Esophagus muscularis mucosa (tissue), 4 donors: ENCODE results near the gene FBXW5.

ENCODE experiments used
- EP300 ChIP-seq: sonication (generic); formaldehyde crosslinking; IDR thresholded peaks from one replicate; pipeline ENCODE4 v1.6.1; 2017; ENCODE audit warnings: antibody characterized with exemption
- POLR2AphosphoS5 ChIP-seq, 2 donors: sonication (generic); formaldehyde crosslinking; IDR thresholded peaks; one replicate each; pipeline ENCODE4 v1.6.1; 2017; ENCODE audit warnings: antibody characterized with exemption in 2 of 2
- TF ChIP-seq, protein P1 (sequence below), 3 experiments: fragments of 200-600 bp in 2 of 3; fragments of 450-650 bp in 1 of 3; sonication (generic) in 2 of 3; IDR thresholded peaks; one replicate each; pipeline ENCODE4 v1.5.1; 2017 to 2019; ENCODE audit warnings: antibody characterized with exemption in 3 of 3, mild to moderate bottlenecking in 2 of 3, moderate library complexity in 1 of 3

DNA sequence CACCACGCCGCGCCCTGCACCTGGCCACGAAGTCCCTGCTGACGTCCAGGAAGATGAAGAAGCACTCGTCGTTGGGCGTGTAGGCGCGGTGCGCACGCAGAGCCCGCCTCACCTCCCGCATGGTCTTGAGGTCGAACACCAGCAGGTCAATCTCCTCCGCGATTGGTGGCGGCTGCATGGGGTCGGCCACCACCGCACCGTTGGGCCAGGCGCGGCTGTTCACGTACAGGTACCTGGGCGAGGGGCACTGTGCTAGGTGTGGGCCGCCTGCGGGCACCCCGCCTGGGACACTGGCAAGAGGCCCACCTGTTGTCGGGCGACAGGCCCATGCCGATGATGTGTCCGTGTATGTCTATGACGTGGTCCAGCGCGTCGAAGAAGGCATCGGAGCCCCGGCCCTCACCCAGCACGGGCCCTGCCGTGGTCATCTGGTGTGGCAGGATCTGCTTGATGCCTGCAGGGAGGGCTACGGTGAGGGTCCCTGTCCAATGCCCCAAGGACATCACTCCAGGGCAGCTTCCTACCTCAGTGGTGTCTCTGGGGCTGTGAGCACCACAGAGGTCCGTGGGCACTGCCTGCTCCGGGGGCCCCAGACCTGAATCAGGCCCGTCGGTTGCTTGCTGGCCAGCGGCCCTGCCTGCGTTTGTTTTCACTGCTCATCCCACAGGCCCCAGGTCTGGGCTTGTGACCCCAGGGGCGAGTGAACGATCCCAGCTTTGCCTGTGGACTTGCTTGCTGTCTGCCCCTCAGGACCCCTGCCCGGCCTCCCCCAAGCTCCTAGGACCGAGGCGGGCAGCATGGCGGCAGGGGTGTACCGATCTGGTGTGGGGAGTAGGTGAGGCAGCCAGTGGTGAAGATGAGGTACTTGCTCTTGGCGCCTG lies 3.1 kb downstream of the FBXW5 start:
- TF ChIP-seq POLR2AphosphoS5 (IDR thresholded peaks at IDR 0.05) (no peak), EP300 (no peak)
- TF ChIP-seq, protein P1, sequence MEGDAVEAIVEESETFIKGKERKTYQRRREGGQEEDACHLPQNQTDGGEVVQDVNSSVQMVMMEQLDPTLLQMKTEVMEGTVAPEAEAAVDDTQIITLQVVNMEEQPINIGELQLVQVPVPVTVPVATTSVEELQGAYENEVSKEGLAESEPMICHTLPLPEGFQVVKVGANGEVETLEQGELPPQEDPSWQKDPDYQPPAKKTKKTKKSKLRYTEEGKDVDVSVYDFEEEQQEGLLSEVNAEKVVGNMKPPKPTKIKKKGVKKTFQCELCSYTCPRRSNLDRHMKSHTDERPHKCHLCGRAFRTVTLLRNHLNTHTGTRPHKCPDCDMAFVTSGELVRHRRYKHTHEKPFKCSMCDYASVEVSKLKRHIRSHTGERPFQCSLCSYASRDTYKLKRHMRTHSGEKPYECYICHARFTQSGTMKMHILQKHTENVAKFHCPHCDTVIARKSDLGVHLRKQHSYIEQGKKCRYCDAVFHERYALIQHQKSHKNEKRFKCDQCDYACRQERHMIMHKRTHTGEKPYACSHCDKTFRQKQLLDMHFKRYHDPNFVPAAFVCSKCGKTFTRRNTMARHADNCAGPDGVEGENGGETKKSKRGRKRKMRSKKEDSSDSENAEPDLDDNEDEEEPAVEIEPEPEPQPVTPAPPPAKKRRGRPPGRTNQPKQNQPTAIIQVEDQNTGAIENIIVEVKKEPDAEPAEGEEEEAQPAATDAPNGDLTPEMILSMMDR (IDR thresholded peaks at IDR 0.05): no peak
